Stimulated activated CD8-positive, alpha-beta memory T cell treated with anti-CD3 and anti-CD28 coated beads, Interleukin-7, amount 100 ng/mL, for 48 hours (primary cell): Measurements from ENCODE around the gene ABCC3.

Source experiments
- DNase-seq, 2 donors: peaks; one replicate each; pipeline ENCODE4 v3.0.0-alpha.2; 2020; ENCODE audit warnings: low read depth in 1 of 2; ENCODE audit errors: extremely low read depth in 1 of 2

ABCC3 gene

GRCh38 chr17:50682441-50682840 lies 47.8 kb downstream of the ABCC3 start:
- DNase-seq = no peak

- no peak for DNase-seq
Observed at GRCh38 chr17:50682938-50683337, 48.3 kb downstream of the ABCC3 start.

GRCh38 chr17:50683434-50684287 lies 49.0 kb downstream of the ABCC3 start:
- DNase-seq = no peak

- DNase-seq = no peak
Observed at GRCh38 chr17:50684288-50684611, 49.6 kb downstream of the ABCC3 start.

GRCh38 chr17:50684612-50685333 lies 50.1 kb downstream of the ABCC3 start:
- no peak for DNase-seq

GRCh38 chr17:50685334-50685665 lies 50.6 kb downstream of the ABCC3 start:
- no peak for DNase-seq

- no peak for DNase-seq
Observed at GRCh38 chr17:50685691-50686493, 51.2 kb downstream of the ABCC3 start.

- no peak for DNase-seq
Observed at GRCh38 chr17:50686494-50687199, 52.0 kb downstream of the ABCC3 start.

- DNase-seq = no peak
Observed at GRCh38 chr17:50687200-50688066, 52.8 kb downstream of the ABCC3 start.

- DNase-seq = no peak
Observed at GRCh38 chr17:50688245-50688644, 53.6 kb downstream of the ABCC3 start.

GRCh38 chr17:50689251-50689650 lies 54.6 kb downstream of the ABCC3 start:
- DNase-seq = no peak

GRCh38 chr17:50689956-50690886 lies 55.5 kb downstream of the ABCC3 start:
- DNase-seq = no peak

GRCh38 chr17:50690887-50691549 lies 56.3 kb downstream of the ABCC3 start:
- no peak for DNase-seq

- DNase-seq = no peak
Observed at GRCh38 chr17:50691550-50692447, 57.1 kb downstream of the ABCC3 start.

GRCh38 chr17:50692448-50693035 lies 57.9 kb downstream of the ABCC3 start:
- no peak for DNase-seq

- no peak for DNase-seq
Observed at GRCh38 chr17:50693036-50693682, 58.5 kb downstream of the ABCC3 start.
